CD4-positive, alpha-beta T cell treated with Interleukin-4 for 1 hour (primary cell): Measurements from ENCODE around the gene NTS.

Experiments used
- DNase-seq, 2 donors: peaks; one replicate each; pipeline ENCODE4 v3.0.0-alpha.2; 2020 to 2022

Gene NTS

DNA sequence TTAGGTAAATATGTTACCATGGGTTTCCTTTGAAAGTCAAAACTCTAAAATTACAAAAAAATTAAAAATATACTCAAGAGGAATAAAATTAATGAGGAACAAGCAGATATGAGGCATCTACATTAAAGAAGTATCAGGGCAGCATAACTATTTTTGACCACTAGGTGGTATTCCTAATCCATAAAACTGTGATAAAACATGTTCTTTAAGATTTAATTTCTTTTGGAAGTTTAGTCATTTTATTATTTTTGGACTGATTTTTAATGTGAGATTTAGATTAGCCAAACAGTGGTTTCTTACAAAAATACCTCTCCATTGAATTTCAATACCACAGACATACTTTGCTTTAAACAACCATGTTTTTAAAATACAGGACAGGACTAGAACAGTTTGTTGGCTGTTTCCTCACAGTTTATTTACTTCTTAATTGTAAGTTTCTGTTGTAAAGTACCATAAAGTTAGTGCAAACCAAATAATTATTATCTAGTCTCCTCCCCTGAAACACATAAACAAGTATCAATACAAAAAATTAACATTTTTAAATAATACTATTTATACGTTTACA, 49.8 kb downstream of the NTS start:
- no peak for DNase-seq

DNA sequence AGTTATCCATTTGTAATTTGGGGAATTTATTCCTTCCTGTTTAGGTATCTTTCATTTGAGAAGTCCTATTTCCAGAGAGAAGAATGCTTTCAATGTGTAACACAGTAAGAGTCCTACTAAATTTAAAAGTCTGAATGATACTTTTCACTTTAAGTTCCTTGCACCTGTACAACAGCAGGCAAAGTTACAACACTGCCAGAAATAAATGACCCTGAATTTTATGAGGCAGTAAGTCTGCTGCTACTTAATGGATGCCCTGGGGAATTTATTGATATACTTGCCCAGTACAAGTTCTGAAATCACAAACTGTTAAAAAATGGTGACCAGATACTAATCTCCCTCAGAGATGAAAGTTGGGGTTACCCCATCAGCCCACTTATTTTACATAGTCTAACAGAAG, 53.1 kb downstream of the NTS start:
- DNase-seq, result no peak
